Retinal pigment epithelial cell (primary cell): ENCODE measurements around the gene FNTB.
A peak's percentile ranks its signal among the peaks of the same experiment; 100 is the strongest.

Experiments used
- DNase-seq: peaks from one replicate; pipeline ENCODE4 v3.0.0-alpha.2; 2010; ENCODE audit warnings: low read depth
- H3K4me3 ChIP-seq: 2 replicates; pipeline ENCODE4 v1.5.1; 2011; ENCODE audit warnings: mild to moderate bottlenecking, low read length, control low read depth, moderate library complexity
- TF ChIP-seq, protein P1 (sequence below): conservative IDR thresholded peaks from 2 replicates; pipeline ENCODE4 v1.5.1; 2011; ENCODE audit warnings: low read depth, low read length, control low read depth, inconsistent platforms

FNTB gene

DNA sequence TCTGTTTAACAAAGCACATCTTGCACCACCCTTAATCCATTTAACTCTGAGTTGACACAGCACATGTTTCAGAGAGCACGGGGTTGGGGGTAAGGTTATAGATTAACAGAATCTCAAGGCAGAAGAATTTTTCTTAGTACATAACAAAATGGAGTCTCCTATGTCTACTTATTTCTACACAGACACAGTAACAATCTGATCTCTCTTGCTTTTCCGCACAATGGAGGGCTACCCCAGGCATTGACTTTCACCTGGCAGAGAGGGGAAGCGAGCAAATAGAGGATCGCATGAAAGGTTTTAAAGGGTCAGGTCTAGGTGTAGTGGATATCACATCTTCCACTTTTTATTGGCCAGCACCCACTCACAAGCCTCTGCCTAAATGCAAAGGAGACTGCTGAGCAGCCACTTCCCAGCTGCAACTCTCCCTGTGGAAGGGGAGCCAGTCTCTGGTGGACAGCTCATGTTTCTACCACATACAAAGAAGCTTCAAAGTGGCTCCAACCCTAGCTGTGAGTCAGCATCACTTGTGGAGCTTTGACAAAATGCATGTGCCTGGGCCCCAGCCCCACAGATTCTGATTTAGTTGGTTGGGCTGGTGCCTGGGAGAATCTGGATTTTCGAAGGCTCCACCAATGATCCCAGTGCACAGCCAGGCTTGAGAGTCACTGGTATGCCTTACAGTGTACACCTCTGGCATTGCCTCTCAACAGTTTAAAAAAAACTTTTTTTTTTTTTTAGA lies 7.2 kb upstream of the FNTB start:
- H3K4me3 ChIP-seq: no peak overlapping the region
- no peak for DNase-seq
- TF ChIP-seq, protein P1, sequence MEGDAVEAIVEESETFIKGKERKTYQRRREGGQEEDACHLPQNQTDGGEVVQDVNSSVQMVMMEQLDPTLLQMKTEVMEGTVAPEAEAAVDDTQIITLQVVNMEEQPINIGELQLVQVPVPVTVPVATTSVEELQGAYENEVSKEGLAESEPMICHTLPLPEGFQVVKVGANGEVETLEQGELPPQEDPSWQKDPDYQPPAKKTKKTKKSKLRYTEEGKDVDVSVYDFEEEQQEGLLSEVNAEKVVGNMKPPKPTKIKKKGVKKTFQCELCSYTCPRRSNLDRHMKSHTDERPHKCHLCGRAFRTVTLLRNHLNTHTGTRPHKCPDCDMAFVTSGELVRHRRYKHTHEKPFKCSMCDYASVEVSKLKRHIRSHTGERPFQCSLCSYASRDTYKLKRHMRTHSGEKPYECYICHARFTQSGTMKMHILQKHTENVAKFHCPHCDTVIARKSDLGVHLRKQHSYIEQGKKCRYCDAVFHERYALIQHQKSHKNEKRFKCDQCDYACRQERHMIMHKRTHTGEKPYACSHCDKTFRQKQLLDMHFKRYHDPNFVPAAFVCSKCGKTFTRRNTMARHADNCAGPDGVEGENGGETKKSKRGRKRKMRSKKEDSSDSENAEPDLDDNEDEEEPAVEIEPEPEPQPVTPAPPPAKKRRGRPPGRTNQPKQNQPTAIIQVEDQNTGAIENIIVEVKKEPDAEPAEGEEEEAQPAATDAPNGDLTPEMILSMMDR: no peak

DNA sequence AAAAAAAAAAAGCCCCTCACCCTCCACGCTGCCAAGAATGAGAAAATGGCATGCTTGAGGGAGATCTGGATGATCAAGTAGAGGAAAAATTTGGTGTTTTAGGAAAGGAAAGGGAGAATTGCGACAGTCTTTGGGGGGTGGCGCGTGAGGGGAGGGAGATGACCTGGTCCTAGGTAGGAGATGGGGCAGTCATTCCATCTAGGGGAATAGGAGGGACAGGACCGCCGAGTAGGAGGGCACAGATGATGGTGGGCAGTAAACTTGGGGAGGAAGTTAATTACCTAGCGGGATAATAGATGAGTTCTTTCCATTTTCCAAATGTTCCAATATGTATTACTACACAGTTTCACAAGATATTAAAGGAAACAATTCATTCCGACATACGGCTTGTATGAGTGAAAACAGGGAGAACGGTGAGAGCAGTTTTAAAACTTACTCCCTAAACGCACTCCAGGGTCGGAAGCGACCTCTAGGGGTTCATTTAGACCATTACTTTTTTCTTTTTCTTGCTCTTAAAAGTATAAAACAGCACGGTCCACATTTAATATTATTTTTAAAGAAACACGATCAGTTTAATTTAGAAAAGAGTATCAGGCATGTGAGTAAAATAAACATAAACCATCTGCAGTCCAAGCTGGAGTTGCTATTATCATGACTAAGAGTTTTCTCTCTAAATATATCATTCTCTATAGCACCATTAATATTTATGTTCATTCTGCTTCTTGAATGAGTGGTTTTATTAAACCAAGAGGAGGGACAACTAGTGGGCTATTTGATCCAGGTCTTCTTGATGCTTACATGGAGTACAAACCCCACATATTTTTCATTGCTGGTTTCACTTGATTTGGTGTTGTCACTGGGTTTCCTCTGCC lies 3.0 kb upstream of the FNTB start:
- no peak for DNase-seq

DNA sequence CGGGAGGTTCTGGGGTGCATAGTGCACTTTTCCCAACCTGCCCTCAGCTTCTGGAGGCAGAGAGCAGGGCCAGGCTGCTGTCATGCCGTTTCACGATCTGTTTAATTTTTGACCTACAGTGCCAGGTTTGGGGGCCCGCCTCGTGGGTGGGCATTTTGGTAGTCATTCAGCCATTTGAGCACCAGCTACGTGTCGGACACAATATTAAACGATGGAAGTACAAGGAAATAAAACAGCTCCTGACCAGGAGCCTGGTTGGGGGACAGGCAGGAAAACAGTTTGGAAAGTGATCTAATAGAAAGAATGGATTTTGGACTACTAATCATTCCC lies 708 bp downstream of the FNTB start:
- H3K4me3 ChIP-seq: peak overlapping the region; percentile 95
- TF ChIP-seq, protein P1: no peak
- DNase-seq: no peak

More for the DNA sequence above, 3.0 kb upstream of the FNTB start:
- TF ChIP-seq, protein P1: peak; percentile 67
- peak overlapping the region; percentile 17 for H3K4me3 ChIP-seq

DNA sequence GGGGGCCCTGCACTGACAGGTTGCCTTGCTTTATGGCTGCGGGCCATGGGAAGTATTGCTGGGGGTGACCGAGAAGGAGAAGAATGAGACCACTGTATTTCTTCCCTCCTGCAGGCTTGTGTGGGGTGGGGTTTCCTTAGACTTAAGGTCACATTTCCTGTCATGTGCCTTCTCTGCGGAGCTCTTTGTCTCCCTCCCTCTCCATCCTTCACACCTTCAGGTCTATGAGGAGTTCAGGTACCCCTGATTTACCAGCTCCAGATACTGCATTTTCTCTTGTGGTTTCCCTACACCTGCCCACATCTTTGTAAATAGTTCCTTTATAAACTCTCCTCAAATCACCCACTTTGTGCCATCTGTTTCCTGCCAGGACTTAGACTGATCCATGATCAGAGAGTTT lies 3.6 kb downstream of the FNTB start:
- H3K4me3 ChIP-seq: no peak overlapping the region
- TF ChIP-seq, protein P1: no peak
- no peak for DNase-seq

DNA sequence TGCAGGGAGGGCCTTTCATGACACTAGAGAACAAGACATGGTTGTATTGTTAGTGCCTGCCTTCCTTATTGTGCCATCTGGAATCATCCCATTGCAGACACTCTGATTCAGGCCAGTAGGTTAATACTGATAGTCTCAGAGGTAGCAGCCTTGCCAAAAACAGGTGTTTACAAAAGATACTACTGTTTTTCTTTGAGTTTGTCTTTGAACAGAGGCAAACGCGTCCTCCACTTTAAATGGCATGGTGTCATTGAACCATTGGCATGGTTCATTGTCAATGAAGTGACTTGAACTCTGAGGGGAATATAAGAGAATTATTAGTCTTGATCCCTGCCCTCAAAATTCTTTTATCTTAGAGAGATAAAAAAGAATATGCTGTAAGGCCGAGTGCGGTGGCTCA lies 4.2 kb downstream of the FNTB start:
- DNase-seq: no peak
- TF ChIP-seq, protein P1: no peak
- H3K4me3 ChIP-seq: no peak overlapping the region

DNA sequence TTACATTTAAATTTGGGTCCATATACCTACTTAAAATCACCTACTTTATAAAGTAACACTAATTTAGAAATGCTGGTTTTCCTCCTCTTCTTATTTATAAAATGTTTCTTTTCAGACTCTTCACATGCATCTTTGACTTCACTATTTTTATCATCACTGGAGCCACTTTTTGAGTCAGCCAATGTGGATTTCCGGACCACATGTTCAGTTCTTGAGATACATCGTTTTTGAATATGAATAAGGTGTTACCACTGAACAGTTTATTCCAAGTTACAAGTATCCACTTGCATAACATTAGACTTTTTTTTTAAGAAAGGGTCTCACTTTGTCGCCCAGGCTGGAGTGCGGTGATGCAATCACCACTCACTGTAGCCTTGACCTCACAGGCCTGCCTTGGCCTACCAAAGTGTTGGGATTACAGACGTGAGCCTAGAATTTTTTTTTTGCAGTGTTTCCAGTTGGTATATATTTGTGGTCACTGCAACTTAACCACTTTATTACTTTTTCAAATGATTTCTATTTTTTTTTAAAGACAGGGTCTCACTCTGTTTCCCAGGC lies 5.7 kb downstream of the FNTB start:
- DNase-seq: no peak
- H3K4me3 ChIP-seq: no peak overlapping the region
- TF ChIP-seq, protein P1: no peak
